ENCODE results near the gene TNPO2.

DNA sequence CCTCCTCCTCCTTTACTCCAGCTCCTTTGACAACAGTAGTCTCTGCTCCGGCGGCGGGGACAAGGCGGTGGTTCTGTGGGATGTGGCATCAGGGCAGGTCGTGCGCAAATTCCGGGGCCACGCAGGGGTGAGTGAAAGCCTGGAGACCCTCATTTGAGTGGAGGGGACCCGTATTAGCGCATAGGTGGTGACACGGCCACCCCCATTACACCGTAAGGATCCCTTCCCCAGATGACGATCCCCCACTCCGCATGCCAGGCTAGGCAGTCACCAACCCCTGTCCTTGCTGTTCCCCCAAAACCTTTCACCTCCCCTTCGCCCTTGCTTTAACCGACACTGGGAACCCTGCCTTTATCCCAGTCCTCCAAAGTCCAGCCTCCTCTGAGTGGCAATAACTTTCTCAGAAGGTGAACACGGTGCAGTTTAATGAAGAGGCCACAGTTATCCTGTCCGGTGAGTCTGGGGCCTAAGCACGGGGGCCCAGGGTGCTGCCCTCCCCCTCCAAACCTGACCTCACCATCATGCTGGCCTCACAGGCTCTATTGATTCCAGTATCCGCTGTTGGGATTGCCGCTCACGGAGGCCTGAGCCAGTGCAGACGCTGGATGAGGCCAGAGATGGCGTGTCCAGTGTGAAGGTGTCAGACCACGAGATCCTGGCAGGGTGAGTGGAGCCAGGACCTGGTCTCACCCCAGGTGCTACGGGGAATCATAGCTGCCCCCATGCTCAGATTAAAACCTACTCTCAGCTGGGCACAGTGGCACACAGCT is 53.4 kb downstream of the TNPO2 start:
- no peak for TF ChIP-seq CTCF (IDR thresholded peaks at IDR 0.05)
- TF ChIP-seq ZFX (IDR thresholded peaks at IDR 0.05; ENCODE audit: borderline replicate concordance): no peak

Data from 22Rv1 (cell line).